Smooth muscle cell of the brain vasculature (primary cell): ENCODE results near the gene SSR4.
"Not testable (repeated sequence)": the region's sequence is repeated elsewhere in the genome, so short reads cannot be mapped to it uniquely, and the experiment has no call there.

Source experiments
- DNase-seq: peaks from one replicate; pipeline ENCODE4 v3.0.0-alpha.2; 2012; ENCODE audit warnings: low read depth, low spot score

Gene SSR4

DNA sequence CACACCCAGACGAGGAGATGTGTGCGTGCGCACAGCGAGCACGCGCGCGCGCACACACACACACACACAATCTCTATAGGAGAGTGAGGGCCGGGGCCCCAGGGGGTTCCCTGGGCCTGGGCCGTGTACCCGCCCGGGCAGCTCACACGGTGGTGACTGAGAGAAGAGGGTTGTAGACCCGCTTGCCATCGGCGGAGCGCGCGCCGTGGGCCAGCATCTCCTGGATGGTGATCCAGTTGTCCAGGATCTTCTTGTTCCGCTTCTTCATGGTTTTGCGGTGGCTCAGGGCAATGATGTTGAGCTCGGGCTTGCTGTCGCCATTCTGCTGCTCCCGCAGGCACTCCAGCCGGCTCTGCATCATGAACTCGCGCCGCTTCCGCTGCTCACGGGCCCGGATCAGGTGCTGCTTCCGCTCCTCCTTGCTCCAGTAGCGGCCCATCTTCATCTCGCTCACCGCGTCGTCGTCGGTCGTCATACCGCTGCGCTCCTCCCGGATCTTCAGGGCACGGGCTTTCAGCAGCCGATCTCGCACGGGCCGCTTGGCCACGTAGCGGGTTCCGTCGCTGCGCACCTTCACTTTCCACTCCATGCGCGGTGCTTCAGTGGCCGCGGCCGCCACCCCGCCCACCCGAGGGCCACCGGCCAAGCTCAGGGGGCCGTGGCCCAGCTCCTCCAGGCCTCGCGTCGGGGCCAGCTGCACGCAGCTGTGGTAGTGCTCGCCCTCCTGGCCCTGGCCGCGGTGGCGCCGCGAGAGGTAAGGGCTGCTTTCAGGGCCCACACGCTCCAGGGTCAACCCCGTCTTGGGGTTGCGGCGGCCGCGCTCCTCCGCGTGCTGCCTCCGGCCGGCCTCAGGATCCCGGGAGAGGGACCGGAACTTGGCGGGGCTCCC, 9.0 kb downstream of the SSR4 start:
- DNase-seq, result no peak

DNA sequence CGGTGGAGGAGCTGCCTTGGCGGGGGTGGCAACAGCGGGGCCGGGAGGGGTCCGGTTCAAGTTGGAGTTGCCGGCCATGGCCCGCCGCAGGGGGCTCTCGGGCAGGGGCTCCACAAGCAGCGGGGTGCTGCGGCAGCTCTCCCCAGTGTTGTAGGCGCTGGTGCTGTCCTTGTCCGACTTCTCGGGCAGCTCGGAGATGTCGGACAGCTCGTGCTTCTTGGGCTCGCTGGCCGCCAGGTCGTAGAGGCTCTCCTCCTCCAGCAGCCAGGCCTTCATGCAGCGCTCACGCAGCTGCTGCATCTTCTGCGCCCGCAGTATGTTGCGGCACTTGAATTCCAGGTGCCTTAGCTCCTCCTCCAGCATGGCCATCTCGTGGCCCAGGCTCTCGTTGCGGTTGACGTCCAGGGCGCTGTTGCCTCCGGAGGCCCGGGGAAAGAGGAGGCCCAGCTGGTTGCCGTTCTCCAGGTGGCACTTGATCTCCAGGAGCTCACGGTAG, 9.7 kb downstream of the SSR4 start:
- no peak for DNase-seq

DNA sequence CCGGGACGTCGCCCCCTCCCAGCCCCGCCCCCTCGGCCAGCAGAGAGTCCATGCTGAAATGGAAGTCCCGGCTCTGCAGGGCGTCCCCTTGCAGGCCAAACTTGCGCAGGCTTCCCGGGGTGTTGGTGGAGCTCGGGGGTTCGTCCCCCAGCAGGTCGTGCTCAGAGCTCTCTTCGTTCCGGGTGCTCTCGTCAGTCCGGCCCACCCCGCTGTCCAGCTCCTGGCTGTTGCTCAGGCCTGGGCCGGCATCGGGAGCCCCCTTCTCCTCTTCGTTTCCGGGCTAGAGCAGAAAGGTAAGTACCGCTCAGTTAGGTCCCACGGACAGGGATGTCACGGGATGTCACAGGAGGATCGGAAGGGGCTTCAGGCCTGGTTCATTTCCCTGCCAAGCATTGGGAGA, 10.2 kb downstream of the SSR4 start:
- no peak for DNase-seq

DNA sequence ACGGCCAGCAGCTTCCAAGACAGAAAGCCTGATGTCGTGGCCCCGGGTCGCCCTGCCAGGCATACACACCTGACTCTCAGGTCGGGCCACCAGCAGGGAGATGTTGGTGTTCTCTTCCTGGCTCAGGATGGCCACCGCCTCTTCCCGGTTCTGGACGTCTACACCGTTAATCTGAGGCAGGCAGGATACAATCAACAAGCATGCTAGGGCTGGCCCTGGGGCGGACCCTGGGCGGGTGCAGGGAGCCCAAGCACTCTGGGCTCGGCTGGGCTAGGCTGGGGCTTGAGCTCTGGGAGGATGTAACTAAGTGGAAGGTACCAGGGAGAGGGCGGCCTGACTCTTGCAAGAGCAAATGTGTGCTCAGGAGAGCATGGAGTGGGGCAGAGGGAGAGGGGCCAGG, 11.0 kb downstream of the SSR4 start:
- no peak for DNase-seq

DNA sequence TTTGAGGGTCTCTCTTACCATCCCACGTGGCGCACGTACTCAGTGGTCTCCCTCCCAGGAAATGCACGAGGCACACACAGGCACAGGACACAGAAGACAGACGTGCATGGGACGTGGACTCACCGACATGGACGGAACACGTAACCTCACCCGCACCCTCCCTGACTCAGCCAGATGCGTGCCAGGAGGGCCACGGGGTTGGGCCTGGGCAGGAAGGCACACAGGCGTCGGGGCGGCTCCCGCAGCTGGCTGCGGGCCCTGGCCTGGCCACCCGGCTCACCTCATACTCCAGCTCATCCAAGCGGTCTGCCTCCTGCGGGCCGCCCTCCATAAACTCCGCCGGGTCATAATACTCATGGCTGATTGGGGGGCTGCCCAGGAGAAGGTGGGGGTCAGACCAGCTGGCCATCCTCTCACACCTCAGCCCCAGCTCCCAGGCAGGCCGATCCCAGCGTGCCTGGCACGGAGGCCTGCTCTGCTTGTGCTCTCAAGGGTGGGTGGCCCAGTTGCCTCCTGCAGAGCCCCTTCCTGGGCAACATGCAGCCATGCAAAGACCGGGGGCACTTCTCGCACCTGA, 12.6 kb downstream of the SSR4 start:
- DNase-seq, result no peak

DNA sequence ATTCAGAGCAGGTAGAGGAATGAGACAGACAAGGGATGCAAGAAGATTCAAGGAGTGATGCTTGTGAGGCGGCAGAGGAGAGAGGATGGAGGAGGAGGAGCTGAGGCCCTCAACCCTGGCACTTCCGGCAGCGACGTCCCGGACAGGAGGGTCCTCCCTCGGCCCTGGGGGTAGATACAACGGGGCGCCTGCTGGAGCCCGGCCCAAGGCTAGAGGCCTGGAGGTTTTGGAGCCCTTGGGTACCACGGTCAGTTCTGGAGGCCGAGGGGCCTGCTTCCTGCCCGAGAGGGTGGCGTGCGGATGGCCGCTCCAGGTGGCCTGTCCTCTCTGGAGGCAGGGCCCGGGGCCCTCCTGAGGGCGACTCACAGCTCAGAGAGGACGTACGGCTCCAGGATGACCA, 13.5 kb downstream of the SSR4 start:
- DNase-seq, result no peak

DNA sequence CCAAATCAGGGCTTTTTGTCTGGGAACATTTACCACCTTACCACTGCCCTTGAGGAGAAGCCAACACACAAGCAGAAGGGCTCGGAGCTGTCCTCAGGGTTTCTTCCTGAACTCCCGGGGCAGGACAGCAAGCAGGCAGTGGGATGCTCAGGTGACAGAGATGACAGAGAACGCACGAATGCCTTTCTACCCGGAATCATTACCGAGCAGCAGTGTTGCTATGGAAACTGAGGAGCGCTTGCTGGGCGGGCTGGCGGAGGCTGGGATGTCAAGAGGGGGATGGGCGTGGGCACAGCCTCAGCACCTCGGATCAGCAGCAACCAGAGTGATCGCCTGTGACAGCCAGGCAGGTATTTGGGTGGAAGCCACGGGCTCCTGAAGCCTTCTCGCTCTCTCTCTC, 17.8 kb downstream of the SSR4 start:
- no peak for DNase-seq

DNA sequence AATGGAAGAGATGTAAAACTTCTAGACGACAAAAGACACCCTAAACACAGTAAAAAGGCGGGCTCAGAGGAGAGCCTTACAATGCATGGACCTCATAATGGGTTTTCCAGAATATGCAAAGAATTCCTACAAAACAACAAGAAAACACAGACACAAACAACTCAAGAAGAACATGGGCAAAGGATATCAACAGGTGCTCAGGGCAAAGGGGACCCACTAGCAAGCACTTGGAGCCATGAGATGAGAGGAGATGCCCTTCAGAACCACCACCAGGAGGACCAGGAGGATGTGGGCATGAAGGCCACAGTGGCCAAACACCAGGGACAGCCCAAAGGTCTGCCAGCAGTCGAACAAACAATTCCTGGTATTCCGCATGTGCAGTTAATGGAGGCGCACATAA, 18.7 kb downstream of the SSR4 start:
- no peak for DNase-seq

DNA sequence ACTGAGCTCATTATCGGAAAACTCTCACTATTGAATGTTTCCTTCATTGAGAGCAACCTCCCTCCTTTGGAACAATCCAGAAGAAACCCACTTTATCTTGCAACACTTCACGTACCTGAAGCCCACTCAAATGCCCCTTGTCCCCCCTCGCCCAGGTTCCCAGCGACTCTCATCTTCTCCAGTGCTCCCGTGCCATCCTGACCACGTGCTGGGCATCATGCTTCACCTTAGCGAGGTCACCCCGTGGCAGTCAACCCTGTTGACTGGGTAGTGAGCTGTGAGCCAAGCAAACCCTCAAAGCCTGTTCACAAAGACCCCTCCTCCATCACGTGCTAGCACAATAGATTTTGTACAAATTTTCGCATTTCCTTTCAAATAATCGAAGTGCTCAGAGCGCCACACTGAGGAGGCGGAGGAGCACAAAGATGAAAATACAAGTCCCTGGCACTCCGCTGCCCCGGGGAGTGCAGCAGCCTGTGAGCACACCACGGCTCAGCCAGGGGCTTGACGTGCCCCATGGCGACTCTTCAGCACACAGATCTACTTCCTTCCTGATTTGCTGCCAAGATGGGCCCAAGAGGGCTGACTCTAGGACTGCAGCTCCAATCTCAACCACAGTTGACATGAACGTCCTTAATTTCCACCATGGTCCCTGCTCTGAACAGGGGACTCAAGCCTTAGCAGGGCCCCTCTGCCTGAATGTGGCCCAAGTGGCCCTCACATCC, 20.3 kb downstream of the SSR4 start:
- DNase-seq, result no peak

DNA sequence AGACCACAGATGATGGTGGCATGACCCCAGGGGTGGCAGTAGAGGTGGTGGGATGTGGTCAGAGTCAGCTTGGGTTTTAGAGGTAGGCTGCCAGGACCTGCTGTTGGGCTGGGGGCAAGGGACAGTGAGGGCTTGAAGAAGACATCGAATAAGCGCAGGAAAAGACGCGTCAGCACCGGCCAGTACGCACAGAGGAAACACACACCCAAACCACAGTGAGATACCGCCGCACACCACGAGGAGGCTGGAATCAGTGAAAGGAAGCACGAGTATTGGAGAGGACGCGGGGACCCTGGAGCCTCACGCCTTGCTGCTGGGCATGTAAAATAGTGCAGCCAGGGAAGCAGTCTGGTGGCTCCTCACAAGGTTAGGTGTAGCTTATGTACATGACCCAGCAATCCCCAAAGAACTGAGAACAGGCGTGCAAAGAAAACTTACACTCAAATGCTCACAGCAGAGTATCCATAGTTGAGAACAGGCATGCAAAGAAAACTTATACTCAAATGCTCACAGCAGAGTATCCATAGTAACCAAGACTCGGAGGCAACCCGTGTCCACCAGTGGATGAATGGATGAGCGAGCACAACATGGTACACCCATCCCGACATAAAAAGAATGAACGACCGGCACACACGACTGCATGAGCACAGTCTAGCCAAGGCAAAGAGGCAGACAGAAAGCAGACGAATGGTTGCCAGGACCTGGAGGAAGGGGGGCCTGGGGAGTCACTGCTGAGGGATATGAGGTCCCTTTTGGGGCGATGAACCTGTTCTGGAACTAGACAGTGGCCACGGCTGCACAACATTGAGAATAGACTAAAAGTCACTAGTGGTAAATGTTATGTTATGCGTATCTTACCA, 22.6 kb downstream of the SSR4 start:
- DNase-seq, result no peak

DNA sequence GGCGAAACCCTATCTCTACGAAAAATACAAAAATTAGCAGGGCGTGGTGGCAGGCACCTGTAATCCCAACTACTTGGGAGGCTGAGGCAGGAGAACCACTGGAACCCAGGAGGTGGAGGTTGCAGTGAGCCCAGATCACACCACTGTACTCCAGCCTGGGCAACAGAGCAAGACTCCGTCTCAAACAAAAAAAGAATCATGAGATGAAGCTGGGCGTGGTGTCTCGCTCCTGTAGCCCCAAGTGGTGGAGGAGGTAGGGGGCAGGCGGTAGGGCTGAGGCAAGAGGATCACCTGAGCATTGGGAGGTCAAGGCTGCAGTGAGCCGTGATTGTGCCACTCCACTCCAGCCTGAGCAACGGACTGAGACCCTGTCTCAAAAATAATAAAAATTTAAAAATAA, 23.6 kb downstream of the SSR4 start:
- DNase-seq, result not testable (repeated sequence)

DNA sequence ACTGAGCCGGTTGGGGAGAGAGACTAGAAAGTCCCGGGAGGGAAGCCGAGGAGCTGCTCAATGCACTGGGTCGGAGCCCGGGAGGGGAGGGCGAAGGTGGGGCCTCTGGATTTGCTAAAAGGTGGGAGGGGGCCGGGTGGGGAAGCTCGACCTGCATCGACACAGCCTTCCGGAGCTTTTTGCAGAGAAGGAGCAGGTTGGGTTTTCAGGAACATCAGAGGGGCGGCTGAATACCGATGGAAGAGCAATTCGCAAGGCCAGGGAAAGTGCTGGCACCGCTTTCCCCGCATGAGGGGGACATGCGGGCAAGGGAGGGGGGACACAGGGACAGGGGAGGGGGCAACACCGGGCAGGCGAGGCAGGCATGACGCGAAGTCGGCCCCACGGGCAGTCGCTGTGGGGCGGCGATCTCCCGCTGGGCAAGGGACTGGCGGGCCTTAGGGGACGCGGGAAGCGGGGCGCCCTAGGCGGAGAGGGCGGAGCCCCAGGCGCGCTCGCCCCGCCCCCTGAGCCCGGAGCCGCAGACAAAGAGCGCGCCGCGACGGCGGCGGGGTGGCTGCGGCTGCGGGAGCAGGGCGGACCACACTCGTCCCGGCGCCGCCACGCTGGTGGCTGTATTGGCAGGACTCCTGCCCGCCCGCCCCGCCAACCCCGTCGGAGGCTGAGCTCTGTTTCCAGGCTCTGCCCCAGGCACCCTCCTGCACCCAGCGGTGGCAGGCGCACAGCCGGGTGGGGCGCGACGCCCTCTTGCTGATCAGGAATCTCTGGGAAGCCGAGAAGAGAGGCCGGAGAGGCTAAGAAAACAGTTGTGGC, 24.3 kb downstream of the SSR4 start:
- DNase-seq, result no peak

DNA sequence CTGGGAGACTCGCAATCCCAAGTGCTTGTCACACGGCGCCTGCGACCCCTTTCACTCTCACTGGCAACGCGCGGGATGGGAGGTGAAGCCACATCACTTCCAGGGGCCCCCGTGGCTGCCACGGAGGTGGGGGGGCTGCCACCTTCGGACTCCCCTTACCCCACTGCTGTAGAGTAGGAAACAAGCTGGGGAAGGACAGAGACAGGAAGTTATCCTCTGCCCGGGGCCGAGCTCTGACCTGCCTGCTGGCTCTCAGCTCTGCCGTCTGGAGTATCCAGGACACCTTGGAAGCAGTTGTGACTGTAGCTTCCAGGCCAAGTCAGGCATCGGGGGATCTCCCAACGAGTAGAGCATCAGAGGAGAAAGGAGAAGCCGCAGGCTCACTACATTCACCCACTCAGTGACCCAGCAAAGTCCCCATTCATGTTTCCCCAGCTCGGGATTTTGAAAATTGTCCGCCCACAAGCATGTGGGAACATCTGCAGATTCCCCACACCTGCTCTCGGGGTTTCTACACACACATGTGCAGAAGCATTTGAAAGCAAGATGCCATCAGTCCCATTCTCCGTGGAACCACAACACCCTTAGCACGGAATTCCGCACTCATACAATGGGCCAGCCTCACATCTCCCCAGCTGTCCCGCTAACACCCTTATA, 25.0 kb downstream of the SSR4 start:
- no peak for DNase-seq

DNA sequence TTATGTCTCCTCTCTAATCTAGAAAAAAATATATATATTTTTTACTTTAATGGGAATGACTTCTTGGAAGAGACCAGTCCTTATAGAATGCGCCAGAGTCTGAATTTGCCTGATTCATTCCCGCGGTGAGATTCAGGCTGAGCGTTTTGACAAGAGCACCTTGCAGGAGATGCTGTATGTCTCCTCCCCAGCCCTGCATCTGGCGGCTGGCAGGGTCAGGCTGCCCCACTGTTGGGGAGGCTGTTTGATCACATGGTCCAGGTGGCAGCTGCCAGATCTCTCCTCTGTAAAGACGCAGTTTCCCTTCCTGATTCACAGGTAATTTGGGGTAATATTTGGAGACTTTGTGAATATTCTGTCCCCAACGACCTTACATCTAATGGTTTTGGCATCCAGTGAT, 26.1 kb downstream of the SSR4 start:
- DNase-seq, result no peak

DNA sequence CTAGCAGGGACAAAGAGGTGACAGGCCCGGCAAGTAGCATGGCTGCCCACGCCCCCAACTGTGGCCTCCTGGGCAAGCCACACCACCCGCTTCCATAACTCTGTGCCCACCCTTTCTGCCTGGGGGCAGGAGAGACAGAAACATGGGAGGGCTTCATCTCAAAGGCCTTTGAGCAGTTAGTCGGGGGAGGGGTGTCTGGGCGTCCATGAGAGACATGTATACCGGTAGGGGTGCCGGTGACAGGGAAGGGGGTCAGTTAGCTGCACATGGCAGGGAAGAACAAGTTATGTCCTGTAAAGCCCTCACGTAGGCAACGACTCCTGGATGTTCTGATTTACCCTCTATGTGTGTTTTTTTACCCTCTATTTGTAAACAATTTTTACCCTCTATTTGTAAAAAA, 26.6 kb downstream of the SSR4 start:
- DNase-seq, result no peak

DNA sequence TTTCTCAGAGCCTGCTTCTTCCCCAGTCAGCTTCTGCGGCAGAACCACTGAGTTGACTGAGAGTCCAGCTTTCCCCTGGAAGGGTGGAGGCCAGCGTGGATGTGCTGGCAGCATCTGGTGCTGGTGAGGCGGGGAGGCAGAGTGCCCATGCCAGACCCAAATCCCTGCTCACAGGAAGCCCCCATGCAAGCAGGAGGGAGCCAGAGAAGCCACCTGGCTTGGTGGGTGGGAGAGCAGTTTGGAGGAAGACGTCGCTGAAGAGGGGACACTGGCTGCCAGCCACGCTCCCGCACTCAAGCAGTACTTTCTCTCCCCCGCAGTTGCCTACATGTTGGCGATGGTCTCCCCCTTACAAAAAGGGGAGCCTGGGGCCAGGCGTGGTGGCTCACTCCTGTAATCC, 29.9 kb downstream of the SSR4 start:
- DNase-seq, result no peak

DNA sequence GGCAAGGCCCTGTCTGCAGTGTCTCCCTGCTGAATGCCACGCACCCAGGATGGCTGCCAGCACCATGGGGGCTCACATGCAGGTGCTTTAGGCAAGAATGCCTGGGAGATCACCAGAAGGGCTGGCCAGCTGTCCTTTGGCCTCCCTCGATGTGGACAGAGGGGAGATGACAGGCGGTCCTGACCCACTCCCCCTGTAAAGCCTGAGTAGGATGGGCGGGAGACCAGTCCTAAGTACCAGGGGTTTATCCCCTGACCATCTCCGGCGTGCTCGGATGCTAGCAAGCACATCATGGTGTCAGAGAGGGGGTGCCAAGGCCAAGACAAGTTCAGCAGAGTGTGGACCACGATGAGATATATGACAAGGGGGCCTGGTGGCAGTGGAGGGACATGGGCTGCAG, 30.6 kb downstream of the SSR4 start:
- DNase-seq, result no peak

DNA sequence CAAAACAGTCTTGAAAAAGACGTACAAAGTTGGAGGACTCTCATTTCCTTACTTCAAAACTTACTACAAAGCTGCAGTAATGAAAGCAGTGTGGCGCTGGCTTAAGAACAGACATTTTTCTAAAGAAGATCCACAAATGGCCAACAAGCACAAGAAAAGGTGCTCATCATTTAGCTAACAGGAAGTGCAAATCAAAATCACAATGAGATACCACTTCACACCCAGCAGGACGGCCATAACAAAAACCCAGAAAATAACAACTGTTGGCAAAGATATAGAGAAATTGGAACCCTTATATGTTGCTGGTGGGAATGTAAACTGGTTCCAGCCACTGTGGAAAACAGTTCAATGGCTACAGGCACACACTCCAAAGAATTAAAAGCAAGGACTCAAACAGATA, 32.5 kb downstream of the SSR4 start:
- no peak for DNase-seq

DNA sequence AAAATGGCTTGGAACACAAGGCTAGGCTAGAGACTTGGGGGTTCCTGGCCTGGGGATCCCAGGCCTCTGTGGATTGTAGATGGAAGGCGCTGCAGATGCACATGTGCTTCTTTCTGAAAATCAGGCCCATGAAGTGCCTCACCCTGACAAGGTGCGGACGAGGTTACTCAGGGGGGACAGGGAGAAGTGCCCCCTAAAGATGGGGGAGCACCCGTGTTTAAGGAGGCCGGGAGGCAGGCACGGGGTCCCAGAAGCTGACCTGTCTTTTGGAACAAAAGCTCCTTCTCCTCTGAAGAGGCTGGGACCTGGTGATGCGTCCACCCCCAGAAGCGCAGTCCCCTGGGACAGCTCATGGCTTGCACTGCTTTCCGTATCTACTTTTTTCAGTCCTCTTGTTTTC, 33.4 kb downstream of the SSR4 start:
- DNase-seq, result no peak

DNA sequence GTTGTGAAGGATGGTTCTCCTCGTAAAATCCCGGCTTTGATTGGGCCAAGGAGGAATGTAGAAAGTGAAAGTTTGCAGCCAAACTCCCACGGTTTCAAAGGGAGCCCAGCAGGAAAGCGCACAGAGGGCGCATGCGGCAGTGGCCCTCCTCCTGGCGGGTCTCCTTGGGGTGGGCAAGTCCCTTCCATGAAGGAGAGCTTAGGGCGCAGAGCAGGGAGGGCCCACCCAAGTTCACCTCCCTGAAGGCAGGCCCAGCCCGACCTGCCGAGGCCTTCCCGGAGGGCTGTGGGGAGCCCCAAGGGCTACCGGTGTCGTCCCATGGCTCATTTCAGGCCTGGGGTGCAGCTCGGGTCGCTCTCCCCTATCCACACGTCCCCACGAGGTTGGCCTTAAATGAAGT, 33.8 kb downstream of the SSR4 start:
- DNase-seq, result no peak
